D341Med (cell line): Measurements from ENCODE around the gene SMU1.

Experiments
- DNase-seq: peaks from one replicate; pipeline ENCODE4 v3.0.0; 2012; ENCODE audit warnings: low spot score

SMU1 gene

GRCh38 chr9:33044677-33045282, 31.7 kb downstream of the SMU1 start:
- DNase-seq: peak; percentile 71

- DNase-seq: peak; percentile 94
These were observed 32.3 kb downstream of the SMU1 start for GRCh38 chr9:33044162-33044673.

- DNase-seq: no peak
These were observed 32.8 kb downstream of the SMU1 start for GRCh38 chr9:33043671-33044070.

DNA sequence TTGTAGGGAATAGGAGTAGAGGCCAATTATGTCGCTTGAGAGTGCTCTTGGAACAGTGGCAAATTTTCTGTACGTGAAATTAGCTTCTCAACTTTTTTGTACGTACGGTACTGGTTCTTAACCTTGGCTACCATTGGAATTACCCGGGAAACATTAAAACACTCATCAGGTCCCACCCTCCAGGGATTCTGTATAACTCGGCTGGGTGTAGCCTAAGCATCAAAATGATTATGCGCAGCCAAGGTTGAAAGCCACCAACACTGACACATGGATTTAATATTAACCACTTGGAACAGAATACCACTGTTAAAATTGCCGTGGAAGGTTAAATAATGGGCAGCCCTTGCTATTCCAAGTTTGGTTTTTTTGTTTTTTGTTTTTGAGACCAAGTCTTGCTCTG, 34.0 kb downstream of the SMU1 start:
- no peak for DNase-seq

DNA sequence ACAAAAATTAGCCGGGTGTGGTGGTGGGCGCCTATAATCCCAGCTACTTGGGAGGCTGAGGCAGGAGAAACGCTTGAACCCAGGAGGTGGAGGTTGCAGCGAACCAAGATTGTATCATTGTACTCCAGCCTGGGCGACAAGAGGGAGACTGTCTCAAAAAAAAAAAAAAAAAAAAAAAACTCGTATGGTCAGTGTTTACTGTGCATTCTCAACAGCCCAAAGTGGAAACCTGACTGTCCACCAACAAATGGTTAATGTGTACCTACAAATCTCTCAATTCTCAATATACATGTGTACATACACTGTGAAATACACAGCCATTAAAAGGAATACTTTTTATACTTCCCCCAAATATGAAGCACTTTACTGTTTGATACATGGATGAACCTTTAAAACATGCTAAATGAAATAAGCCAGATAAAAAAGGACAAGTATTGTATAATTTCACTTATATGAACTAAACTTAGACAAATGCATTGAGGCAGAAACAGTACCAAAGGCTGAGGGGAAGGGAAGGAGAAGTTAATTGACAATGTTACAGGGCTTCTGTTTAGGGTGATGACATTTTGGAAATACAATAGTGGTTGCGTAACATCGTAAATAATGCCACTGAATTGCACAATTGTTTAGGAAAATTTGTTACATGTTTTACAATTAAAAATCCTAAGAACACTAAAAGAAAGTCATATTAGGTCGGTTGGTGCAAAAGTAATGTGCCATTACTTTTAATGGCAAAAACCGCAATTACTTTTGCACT, 34.9 kb downstream of the SMU1 start:
- DNase-seq: no peak

DNA sequence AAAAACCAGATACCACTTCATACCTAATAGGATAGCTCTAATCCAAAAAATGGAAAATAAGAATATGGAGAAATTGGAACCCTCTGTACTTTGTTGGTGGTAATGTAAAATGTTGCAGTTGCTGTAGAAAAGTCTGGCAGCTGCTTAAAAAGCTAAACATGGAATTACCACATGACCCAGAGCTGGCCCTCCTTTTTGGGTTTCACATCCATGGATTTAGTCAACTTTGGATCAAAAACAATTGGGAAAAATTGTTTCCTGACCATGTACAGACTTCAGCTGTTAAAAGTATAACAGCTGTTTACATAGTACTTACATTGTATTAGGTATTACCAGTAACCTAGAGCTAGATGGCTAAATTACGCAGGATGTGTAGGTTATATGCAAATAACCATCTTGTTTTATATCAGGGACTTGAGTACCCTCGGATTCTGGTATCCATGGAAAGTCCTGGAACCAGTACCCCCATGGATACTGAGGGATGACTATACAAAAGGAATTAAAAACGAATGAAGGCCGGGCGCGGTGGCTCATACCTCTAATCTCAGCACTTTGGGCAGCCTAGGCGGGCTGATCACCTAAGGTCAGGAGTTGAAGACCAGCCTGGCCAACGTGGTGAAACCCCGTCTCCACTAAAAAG, 35.6 kb downstream of the SMU1 start:
- DNase-seq: no peak

- no peak for DNase-seq
These were observed 43.6 kb downstream of the SMU1 start for GRCh38 chr9:33032865-33033264.

DNA sequence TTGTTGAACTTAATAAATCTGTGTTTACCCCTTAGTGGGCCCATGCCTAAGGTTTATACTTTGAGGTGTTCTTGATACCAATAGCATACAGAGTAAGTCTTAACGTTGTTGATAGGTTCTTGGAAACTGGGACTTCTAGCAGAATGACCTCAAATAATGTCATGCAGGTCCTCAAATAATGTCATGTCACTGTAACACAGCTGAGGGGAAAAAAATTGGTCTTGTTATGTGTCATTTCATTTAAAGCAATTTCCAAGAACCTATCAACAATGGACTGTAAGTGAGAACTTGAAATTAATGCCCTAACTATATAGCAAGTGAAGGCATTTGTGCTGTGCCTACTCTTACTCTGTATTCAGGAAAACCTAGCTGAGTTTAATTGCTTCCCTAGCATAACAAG, 44.2 kb downstream of the SMU1 start:
- DNase-seq: no peak

GRCh38 chr9:33030285-33030684, 46.2 kb downstream of the SMU1 start:
- DNase-seq: no peak

DNA sequence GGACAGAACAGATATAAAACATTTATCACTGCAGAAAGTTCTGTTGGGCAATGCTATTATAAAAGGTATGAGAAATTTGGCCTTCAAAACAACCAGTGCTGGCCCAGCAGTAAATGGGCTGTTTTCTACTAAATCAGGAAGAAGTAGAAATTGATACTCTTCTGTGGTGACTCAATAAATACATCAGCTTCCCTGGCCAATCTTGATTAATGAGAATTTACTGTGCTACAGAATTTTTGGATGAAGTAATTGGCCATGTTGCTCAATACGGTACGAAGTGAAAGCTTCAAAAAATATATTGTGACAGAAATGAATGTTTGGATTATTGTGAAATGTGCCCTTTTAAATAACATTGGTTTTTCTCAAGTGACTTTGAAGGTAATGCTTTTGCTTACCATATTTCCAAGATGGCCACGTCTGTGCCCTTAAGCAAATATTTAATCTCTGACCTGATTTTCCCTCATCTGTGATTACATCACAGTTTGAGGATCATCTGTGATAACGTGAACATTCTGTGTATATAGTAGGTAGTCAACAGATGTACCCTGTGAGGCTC, 47.2 kb downstream of the SMU1 start:
- DNase-seq: no peak

DNA sequence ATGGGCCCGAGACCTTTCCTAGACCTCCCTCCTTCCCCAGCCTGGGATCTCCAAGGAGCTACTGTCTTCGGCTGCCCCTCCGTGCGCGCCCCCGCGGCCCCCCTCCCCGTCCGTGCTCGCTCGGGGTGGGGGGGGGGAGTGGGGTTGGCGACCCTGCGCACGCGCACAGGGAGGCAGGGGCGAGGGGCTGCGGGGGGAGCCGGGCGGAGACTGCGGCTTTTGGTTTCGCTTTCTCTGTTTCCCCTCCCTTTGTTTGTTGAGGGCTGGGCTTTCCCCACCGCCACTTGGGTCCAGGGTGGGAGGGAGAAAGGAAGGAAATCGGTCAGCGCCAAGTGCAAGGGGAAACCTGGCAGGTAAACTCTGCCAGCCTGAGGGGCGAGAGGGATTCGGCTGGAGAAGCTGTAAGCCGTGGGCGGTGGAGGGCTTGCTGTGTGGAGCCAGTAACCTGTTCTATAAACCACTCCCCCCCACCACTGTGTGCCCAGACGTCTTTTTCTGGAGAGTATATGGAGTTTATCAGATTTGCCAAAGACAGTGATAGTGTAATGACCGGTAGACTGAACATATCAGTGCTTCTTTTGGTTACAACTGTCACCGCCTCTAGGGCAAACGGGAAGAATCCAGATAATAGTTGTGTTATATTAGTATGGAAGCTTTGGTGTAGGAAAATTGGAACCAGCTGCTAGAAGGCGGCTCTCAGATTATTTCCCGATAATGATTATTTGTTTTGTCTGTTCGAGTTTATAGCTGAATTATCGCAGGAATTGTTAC, 50.7 kb downstream of the SMU1 start:
- peak; percentile 92 for DNase-seq

DNA sequence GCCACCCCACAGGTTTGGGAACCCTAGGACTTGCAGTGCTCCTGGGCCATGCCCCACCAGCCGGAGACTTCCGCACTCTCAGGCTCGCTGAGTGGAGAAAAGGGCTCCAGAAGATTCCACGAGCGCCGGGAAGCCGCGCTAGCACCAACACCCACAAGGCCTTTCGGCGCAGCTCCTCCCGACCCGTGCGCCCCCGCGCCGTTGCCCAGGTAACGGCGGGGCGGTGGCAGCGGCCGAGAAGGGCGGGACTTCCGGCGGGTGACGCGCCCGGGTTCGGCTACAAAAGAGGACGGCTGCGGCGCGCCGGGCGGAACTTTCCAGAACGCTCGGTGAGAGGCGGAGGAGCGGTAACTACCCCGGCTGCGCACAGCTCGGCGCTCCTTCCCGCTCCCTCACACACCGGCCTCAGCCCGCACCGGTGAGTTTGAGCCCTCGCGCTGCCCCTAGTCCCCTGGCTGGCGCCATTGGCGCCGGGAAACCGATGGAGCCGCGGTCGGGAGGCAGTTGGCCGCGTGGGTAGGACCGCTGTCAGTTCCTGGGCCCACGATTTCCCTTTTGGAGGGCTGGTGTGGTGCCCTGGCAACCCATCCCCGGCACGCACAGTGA, 51.4 kb downstream of the SMU1 start, which contains the start of gene DNAJA1:
Gene DNAJA1 (plus strand): TSS at position 308 of the 606 bp plus-strand sequence. CDS start 1,212 bp downstream, outside the sequence.
- peak; percentile 98 for DNase-seq

DNA sequence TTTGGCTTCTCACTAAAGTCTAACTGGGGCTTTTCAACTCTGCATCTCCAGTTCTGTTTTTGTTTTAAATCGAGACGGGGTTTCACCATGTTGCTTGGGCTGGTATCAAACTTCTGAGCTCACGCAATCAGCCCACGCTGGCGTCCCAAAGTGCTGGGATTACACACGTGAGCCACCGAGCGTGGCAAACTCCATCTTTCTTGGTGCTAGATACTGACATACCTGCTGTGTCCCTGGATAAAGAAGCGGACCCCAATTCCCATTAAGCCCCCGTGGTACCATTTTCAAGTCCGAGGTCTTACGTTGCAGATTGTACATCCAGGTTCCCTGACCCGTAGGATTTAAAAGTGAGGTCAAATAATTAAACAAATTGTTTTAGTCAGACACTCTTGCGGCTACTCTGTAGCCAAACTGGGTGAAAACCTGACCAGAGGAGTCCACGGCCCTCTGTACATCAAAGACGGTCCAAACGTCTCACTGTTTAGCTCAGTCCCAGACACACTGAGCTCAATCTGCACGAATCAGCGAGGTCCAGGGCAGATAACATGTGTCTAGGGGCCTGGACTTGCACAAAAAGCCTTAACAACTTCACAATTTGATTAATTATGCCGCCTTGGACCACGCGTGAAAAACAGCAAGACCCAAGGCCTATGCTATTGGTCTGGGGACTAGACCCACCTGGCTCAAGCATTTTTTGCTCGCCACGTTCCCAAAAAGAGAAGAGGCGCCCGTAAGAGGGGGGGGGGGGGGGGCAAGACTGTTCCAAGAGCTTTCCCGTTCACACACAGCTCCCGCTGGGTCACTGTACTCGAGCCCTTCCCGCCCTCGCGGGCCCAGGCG, 52.1 kb downstream of the SMU1 start:
- DNase-seq: no peak

GRCh38 chr9:33023661-33024060, 52.8 kb downstream of the SMU1 start:
- no peak for DNase-seq

GRCh38 chr9:33022755-33023154, 53.7 kb downstream of the SMU1 start:
- DNase-seq: no peak

- DNase-seq: no peak
These were observed 54.2 kb downstream of the SMU1 start for GRCh38 chr9:33022303-33022702.

DNA sequence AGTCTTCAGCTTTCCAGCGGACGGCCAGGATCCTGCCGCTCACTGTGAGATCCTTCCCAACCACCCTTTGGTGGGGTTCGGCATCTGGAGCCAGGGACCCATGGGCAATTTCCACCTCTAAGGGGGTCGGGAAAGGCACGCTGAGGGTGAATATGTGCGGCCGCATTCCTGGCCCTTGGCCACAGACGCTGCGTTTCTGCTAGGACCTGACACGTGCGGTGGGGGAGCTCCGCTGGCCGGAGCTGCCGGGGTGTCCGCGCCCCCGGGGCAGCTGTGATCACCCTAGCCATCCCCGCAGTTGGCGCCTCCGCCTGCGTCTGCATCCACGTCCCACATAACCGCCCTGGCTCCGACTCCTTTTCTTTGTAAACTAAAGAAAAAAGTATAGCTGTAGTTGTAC, 56.7 kb downstream of the SMU1 start:
- no peak for DNase-seq

- no peak for DNase-seq
These were observed 59.0 kb downstream of the SMU1 start for GRCh38 chr9:33017283-33018041.

DNA sequence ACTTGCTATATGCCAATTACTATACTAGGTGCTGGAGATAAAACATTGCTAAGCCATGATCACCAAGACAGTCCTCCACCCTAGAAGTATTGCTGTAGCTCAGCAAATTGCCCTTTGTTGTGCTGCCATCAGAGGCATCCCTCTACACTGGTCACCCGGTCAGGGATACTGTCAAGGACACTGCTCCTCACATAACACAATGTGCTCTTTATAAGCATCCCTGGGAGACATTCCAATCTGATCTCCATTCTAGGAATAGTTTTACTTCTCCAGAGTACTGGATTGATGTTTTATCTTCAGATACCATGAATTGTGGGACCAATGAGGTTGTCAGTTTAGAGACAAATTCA, 61.8 kb downstream of the SMU1 start:
- no peak for DNase-seq
